ENCODE measurements around the gene ISOC2.
A peak's percentile ranks its signal among the peaks of the same experiment; 100 is the strongest.

ISOC2 gene

GRCh38 chr19:55490478-55491432, 29.3 kb upstream of the ISOC2 start:
- no peak overlapping the region for H3K27ac ChIP-seq
- DNase-seq (ENCODE audit: low read depth, low spot score), result no peak

- H3K27ac ChIP-seq, result no peak overlapping the region
- no peak for DNase-seq (ENCODE audit: low read depth, low spot score)
Measured at GRCh38 chr19:55489711-55490477, 28.5 kb upstream of the ISOC2 start.

DNA sequence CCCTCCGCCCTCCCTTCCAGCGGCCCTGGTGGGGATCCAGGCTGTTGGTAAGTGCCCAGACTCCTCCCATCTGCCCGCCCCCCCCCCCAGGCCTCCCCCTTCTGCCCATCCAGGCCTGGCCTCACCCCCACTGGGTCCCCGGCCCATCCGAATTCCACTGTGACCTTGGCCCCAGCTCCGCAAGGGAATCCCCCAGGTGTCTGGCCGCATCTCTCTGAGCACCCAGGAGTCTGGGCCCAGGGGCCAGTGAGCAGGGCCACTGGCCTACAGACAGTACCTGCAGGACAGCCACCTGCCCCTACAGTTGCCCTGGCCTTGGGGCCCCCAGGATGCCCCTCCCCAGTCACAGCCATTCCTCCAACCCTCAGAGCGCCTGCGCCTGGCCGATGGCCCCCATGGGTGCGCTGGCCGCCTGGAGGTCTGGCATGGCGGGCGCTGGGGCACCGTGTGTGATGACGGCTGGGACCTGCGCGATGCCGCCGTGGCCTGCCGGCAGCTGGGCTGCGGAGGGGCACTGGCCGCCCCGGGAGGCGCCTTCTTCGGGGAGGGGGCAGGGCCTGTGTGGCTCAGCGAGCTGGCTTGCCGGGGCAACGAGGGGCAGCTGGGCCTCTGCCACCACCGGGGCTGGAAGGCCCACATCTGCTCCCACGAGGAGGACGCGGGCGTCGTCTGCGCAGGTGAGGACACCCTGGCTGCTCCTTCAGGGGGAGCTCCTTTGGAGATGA, 27.7 kb upstream of the ISOC2 start:
- no peak for DNase-seq (ENCODE audit: low read depth, low spot score)
- H3K27ac ChIP-seq, result no peak overlapping the region

DNA sequence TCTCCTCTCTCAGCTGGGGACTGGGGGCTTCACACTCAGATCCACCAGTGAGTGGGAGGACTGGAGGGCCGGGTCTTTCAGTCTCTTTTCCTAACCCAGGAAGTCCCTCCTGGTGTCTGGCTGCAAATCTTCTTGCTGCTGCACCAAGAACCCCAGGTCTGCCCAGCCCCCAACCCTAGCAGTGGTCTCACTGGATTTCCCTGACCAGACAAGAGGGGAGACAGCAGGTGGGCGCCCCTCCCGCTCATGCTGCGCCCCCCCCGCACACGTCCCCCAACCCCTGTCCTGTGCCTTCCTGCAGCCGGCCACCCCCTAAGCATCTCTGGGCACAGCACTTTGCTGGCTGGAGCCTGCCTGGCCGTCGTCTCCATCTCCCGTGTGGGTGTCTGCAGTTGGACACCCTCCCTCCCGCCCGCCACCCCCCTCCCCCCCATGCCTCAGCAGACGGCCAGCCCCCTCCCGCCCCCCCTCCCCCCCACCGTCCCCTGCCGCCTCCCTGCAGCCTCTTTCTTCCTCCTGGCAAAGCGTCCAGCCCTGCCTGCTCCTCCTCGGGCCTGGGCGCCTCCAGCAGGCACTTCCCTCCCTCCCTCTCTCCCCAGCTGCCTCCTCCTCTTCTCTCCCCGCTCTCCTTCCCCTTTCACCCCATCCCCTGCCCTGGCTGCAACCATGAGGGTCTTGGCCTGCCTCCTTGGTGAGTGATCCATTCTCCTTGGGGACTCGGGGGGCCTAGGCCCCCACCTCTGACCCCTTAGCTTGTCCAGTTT, 26.7 kb upstream of the ISOC2 start, which contains the start of gene SSC5D:
SSC5D (plus strand) TSS at position 513 of the 764 bp plus-strand sequence; CDS start at position 667, 154 bp downstream.
- no peak for DNase-seq (ENCODE audit: low read depth, low spot score)

DNA sequence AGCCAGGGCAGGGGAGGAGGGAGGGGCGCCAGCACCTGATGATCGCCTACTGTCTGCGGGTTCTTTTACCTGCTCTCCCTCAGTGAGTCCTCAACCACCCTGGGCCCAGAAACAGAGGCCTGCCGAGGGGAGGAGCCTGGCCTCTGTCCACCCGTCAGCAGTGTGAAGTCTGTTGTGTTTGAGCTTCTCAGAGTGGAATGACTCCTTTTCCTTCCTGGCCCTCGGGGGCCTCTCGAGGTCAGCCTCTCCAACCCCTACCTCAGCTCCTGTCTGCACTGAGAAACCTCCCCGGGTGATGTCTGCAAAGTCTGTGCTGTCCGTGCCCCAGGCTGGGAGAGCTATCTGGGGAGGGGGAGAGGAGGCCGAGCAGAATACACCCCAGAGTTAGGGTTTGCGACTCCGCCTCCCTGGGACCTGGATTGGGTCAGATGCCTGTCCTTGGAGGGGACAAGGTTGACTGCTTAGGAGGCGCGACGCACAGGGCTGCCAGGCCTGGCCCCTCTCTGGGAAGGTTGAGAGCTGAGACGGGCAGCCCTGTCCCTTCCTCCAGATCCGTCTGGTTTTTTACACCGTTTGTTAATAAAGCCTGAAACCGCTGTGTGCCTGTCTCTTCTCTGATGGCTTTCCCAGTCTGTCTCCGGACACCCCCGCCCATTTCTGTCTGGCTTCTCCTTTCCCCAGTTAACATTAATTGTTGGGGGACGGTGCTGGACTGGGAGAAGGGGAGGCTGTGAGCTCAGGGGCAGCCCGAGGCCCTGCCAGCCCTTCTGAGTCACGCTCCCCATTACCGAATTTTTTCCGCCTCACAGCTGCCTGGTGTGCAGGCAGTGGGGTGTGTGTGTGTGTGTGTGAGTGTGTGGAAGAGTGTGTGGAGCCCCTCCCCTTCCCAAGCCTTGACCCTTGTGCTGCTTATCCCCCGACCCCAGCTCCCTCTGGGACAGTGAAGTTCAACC, 25.8 kb upstream of the ISOC2 start:
- DNase-seq (ENCODE audit: low read depth, low spot score), result peak; percentile 27
- H3K27ac ChIP-seq, result peak overlapping the region; percentile 21

More for the DNA sequence above, 26.7 kb upstream of the ISOC2 start, which contains the start of gene SSC5D:
- H3K27ac ChIP-seq, result peak within 1 kb of the TSS; percentile 21

GRCh38 chr19:55486043-55486970, 24.9 kb upstream of the ISOC2 start:
- peak overlapping the region; percentile 21 for H3K27ac ChIP-seq
- no peak for DNase-seq (ENCODE audit: low read depth, low spot score)

GRCh38 chr19:55485439-55486011, 24.1 kb upstream of the ISOC2 start:
- peak overlapping the region; percentile 38 for H3K27ac ChIP-seq
- no peak for DNase-seq (ENCODE audit: low read depth, low spot score)

DNA sequence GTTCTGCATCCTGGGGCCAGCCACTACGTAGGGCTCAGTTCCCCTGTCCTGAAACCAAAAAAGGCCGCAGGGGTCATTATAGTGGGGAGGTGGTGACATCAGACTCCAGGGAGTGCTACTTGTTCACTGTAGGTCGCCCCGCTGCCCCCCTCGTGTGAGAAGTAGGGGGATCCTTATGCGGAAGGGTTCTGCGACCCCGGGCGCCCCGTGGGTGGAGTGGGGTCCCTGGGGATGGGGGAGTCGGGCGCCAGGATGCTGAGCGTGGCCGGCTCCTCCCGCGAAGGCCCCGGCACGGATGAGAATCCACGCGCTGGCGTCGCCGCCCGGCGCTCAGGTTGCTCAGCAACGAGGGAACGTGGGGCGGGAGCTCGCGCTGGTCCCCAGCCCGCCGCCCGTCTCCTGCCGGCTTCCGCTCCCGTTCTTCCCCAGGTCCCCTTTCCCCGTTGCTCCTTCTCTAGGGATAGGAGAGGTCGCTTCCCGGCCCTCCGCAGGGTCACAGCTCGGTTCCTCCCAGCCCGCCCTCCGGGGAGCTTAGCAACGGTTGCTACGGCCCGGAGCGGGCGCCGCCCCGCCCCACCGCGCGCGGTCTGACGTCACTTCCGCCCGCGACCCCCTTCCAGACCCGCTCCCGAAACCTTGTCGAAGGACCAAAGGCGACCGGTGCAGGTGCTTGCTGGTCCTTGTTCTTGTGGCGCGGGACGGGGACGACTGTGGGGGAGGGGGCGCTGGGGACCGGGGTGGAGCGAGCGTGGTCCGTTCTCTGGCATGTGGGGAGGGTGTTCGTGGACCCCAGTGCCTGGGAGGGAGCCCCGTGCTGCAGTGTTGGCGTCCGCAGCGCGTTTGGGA, 23.4 kb upstream of the ISOC2 start, which contains the start of gene NAT14:
NAT14 (plus strand) TSS at position 596 of the 846 bp plus-strand sequence. CDS start 521 bp downstream, outside the sequence.
- no peak for DNase-seq (ENCODE audit: low read depth, low spot score)
- H3K27ac ChIP-seq, result peak within 1 kb of the TSS; percentile 38

DNA sequence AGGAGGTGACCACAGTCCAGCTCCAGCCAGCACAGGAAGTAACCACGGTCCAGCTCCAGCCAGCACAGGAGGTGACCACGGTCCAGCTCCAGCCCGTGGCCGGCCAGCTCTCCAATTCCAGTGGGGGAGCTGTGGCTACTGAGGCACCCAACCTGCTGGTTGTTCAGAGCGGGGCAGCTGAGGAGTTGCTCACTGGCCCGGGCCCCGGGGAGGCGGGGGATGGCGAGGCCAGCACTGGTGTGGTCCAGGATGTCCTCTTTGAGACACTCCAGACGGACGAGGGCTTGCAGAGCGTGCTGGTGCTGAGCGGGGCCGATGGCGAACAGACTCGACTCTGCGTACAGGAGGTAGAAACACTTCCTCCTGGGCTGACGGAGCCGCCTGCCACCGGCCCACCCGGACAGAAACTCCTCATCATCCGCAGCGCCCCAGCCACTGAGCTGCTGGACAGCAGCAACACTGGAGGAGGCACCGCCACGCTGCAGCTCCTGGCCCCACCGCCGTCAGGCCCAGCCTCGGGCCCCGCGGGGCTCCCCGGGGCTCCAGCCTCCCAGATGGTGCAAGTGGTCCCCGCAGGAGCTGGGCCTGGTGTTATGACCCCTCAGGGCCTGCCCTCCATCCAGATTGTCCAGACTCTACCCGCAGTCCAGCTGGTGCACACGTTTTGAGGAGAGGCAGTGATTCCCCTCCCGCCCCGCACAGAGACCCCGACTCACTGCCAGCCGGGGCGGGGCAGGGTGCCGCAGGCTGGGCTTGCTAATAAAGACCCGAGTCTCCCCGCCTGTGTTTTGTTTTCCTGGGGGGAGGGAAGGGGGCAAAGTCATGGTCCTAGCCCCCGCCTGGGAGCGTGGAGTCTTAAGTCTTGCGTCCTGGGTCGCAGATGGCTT, 22.5 kb upstream of the ISOC2 start:
- no peak overlapping the region for H3K27ac ChIP-seq
- DNase-seq (ENCODE audit: low read depth, low spot score), result no peak

DNA sequence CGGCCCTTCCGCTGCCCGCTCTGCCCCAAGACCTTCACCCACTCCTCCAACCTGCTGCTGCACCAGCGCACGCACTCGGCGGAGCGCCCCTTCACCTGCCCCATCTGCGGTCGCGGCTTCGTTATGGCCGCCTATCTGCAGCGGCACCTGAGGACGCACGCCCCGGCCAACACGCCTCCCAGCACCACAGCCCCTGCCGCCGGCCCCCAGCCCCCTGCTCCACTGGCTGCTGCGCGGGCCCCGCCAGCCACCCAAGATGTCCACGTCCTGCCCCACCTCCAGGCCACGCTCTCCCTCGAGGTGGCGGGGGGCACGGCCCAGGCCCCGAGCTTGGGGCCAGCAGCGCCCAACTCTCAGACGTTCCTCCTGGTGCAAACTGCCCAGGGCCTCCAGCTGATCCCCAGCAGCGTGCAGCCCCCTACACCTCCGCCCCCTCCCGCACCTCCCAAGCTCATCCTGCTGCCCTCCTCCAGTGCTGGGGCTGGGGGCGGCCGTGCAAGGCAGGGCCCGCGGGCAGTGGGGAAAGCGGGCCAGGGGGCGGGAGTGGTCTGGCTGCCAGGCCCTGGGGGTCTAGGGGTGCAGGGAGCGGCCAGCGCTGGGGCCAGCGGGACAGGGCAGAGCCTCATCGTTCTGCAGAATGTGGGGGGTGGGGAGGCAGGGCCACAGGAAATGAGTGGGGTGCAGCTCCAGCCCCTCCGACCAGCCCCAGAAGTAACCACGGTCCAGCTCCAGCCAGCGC, 21.7 kb upstream of the ISOC2 start:
- no peak overlapping the region for H3K27ac ChIP-seq
- DNase-seq (ENCODE audit: low read depth, low spot score), result no peak

GRCh38 chr19:55482156-55482961, 20.9 kb upstream of the ISOC2 start:
- no peak for DNase-seq (ENCODE audit: low read depth, low spot score)
- H3K27ac ChIP-seq, result no peak overlapping the region

GRCh38 chr19:55481794-55482155, 20.3 kb upstream of the ISOC2 start:
- no peak overlapping the region for H3K27ac ChIP-seq
- no peak for DNase-seq (ENCODE audit: low read depth, low spot score)

- no peak for DNase-seq (ENCODE audit: low read depth, low spot score)
- H3K27ac ChIP-seq, result no peak overlapping the region
Measured at GRCh38 chr19:55481148-55481793, 19.8 kb upstream of the ISOC2 start.

All from epithelial cell of prostate (primary cell).